Activated naive CD4-positive, alpha-beta T cell treated with anti-CD3 and anti-CD28 coated beads, Interleukin-2, amount 50 U/mL, for 72 hours (primary cell): ENCODE results near the gene KNOP1. TPM values are rescaled to one million over a fixed set of nuclear protein-coding genes. Genes with fewer than 3 reads are reported as not detected.
"Not testable (repeated sequence)": the region's sequence is repeated elsewhere in the genome, so short reads cannot be mapped to it uniquely, and the experiment has no call there.

Experiments used
- ATAC-seq, 2 donors: fragments of 150-1000 bp; cut with Tn5 transposase; 2 replicates each; pipeline ENCODE4 v1.10.0; 2021; ENCODE audit warnings: mild to moderate bottlenecking in 2 of 2, moderate library complexity in 2 of 2
- DNase-seq, 2 donors: peaks; one replicate each; pipeline ENCODE4 v3.0.0; 2021 to 2022; ENCODE audit warnings: low spot score in 2 of 2
- H3K27ac Mint-ChIP-seq, 2 donors: one replicate each; pipeline ENCODE4 v1.8.0; 2022; ENCODE audit warnings: mild to moderate bottlenecking in 2 of 2, mixed read lengths in 2 of 2
- H3K36me3 Mint-ChIP-seq, 2 donors: one replicate each; pipeline ENCODE4 v1.8.0; 2022; ENCODE audit warnings: mixed read lengths in 2 of 2
- H3K9me3 Mint-ChIP-seq, 2 donors: one replicate each; pipeline ENCODE4 v1.8.0; 2022; ENCODE audit warnings: mixed read lengths in 2 of 2
- total RNA-seq, 2 donors: library from RNA; stranded (reverse); gene quantifications; one replicate each; pipeline ENCODE4 v1.2.3, GENCODE V29; 2022

KNOP1 gene
- total RNA-seq, 2 donors from 2014 or later = 18.7 to 23.6 TPM

DNA sequence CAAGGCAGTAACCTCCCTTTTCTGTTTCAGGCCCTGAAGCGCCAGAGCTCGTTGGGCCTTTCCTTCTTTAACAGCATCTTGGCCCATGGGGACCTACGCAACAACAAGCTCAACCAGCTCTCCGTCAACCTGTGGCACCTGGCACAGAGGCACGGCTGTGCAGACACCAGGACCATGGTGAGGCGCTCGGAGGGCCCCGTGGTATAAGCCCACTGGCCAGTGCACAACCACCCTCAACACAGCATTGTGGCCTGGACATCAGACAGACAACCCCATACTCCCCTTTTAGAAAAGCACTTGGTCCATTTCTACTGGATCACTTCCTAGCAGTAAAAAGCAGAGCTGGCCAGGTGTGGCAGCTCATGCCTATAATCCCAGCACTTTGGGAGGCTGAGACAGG is 18.6 kb downstream of the KNOP1 start:
- Mint-ChIP-seq H3K9me3 (no peaks in the 10 kb centered on the region), H3K36me3 (peaks cover 21 to 50% of the 10 kb centered on the region in 2 donors), H3K27ac (peak overlapping the region in 1 of 2 donors; percentile 79)
- no peak for ATAC-seq
- no peak for DNase-seq

GRCh38 chr16:19698480-19699465 is 19.3 kb downstream of the KNOP1 start:
- Mint-ChIP-seq H3K9me3 (no peaks in the 10 kb centered on the region), H3K27ac (peak overlapping the region; percentile 37 to 79), H3K36me3 (peaks cover 21 to 43% of the 10 kb centered on the region in 2 donors)
- DNase-seq = no peak
- ATAC-seq = peak; percentile 47 to 71

GRCh38 chr16:19697756-19698318 is 20.2 kb downstream of the KNOP1 start:
- Mint-ChIP-seq H3K36me3 (peaks cover 21 to 39% of the 10 kb centered on the region in 2 donors), H3K27ac (peak overlapping the region; percentile 37 to 82), H3K9me3 (no peaks in the 10 kb centered on the region)
- DNase-seq (no peak), ATAC-seq (peak in 1 of 2 donors; percentile 45)

- DNase-seq = no peak
- no peak for ATAC-seq
- Mint-ChIP-seq H3K27ac (peak overlapping the region; percentile 82 to 88), H3K36me3 (peaks cover 21 to 44% of the 10 kb centered on the region in 2 donors), H3K9me3 (no peaks in the 10 kb centered on the region)
These were observed 21.1 kb downstream of the KNOP1 start for GRCh38 chr16:19696961-19697360.

- DNase-seq (peak in 1 of 2 donors; percentile 30), ATAC-seq (peak; percentile 30 to 52)
- H3K36me3 Mint-ChIP-seq = peaks cover 21 to 48% of the 10 kb centered on the region in 2 donors
- no peaks in the 10 kb centered on the region for H3K9me3 Mint-ChIP-seq
- H3K27ac Mint-ChIP-seq = peak overlapping the region; percentile 82 to 88
These were observed 21.7 kb downstream of the KNOP1 start for GRCh38 chr16:19696328-19696727.

GRCh38 chr16:19694989-19695388 is 23.0 kb downstream of the KNOP1 start:
- H3K36me3 Mint-ChIP-seq = peaks cover 16 to 35% of the 10 kb centered on the region in 2 donors
- ATAC-seq (no peak), DNase-seq (no peak)
- peak overlapping the region in 1 of 2 donors; percentile 82 for H3K27ac Mint-ChIP-seq
- H3K9me3 Mint-ChIP-seq = no peaks in the 10 kb centered on the region

DNA sequence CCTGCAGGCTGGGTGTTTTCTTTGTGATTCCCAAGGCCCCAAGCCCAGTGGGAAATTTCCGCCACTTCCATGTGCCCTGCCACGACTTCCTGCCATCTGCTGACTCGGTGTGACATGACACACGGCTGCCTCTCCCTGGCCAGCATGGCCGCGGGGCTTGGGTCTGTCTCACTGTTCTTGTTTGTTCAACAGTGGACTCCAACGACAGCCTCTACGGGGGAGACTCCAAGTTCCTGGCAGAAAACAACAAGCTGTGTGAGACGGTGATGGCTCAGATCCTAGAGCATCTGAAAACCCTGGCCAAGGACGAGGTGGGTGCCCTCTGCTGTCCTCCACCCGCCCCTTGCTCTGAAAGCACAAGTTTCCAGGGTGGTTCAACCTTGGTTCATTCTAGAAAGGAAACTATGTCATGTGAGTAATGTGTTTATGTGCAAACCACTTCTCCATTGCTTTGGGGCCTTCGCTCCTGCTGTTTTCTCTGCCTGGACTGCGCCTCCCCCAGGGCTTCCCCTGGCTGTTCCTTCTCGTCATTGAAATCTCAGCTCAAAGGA is 26.8 kb downstream of the KNOP1 start:
- Mint-ChIP-seq H3K9me3 (no peaks in the 10 kb centered on the region), H3K27ac (peak overlapping the region; percentile 23 to 85), H3K36me3 (peaks cover 5 to 26% of the 10 kb centered on the region in 2 donors)
- no peak for DNase-seq
- no peak for ATAC-seq

DNA sequence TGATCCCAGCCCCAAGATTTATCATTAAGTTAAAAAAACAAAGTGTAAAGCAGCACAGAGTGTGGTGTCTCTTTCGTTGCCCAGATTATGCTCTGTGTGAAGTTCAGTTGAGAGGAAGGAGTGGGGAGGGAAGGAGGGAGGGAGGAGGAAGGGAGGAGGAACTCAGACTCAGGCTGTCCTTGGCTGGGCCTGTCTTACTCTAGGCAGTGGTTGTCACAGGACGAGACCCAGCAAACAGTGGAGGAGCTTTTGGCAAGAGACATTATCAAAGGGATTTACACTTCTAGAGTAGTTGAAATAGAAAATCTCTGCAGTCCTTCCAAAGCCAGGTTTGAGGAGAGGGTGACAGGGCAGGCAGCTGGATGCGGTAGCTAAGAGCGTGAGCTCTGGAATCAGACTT is 27.8 kb downstream of the KNOP1 start:
- H3K27ac Mint-ChIP-seq = no peak overlapping the region
- peaks cover 15 to 35% of the 10 kb centered on the region in 2 donors for H3K36me3 Mint-ChIP-seq
- ATAC-seq (no peak), DNase-seq (no peak)
- H3K9me3 Mint-ChIP-seq = no peaks in the 10 kb centered on the region

DNA sequence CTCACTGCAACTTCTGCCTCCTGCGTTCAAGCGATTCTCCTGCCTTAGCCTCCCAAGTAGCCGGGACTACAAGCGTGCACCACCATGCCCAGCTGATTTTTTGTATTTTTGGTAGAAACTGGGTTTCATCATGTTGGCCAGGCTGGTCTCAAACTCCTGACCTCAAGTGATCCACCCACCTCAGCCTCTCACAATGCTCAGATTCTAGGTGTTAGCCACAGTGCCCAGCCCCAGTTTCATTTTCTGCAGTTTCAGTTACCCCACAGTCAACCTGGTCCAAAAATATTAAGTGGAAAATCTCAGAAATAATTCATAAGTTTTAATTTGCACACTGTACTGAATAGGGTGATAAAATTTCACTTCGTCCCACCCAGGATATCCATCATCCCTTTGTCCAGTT is 28.7 kb downstream of the KNOP1 start:
- DNase-seq = no peak
- ATAC-seq = peak in 1 of 2 donors; percentile 37
- H3K27ac Mint-ChIP-seq = peak overlapping the region in 1 of 2 donors; percentile 65
- peaks cover 20 to 43% of the 10 kb centered on the region in 2 donors for H3K36me3 Mint-ChIP-seq
- H3K9me3 Mint-ChIP-seq = no peaks in the 10 kb centered on the region

DNA sequence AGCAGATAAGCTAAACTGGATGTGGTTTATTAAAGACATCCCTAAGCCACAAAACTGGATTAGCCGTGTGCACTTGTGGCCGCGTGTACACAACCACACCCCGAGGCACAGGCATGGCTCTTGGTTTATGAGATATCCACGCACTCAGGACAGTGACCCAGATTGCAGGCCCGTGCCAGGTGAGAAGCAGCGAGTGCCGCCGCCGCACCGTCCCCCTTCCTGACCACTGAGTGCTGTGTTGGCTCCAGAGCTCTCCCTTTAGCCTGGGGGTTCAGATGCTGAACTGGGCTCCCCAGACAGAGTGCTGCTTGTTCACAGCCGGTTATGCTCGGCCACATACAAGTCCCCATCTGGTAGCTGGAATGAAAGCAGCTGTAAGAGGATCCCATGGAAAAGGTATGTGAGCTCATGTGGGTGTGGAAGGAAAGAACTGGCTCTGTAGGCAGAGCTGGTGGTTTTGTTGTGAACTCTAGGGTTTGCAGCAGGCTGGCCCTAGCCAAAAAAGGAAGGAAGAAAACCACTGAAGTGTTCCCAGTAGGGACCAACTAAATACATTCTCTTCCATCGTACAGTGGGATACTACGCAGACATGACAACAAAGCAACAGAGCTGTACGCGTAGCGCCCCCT is 29.5 kb downstream of the KNOP1 start:
- DNase-seq (no peak), ATAC-seq (no peak)
- Mint-ChIP-seq H3K36me3 (peaks cover 26 to 48% of the 10 kb centered on the region in 2 donors), H3K9me3 (peaks cover 0 to 2% of the 10 kb centered on the region in 2 donors), H3K27ac (peak overlapping the region; percentile 50)

- ATAC-seq = no peak
- DNase-seq = no peak
- H3K27ac Mint-ChIP-seq = no peak overlapping the region
- H3K9me3 Mint-ChIP-seq = peaks cover 0 to 5% of the 10 kb centered on the region in 2 donors
- H3K36me3 Mint-ChIP-seq = peaks cover 29 to 47% of the 10 kb centered on the region in 2 donors
These were observed 30.7 kb downstream of the KNOP1 start for GRCh38 chr16:19687279-19687678.

- no peak for DNase-seq
- H3K27ac Mint-ChIP-seq = no peak overlapping the region
- peaks cover 33 to 40% of the 10 kb centered on the region in 2 donors for H3K36me3 Mint-ChIP-seq
- no peak for ATAC-seq
- H3K9me3 Mint-ChIP-seq = peaks cover 0 to 5% of the 10 kb centered on the region in 2 donors
These were observed 32.9 kb downstream of the KNOP1 start for GRCh38 chr16:19685176-19685575.

GRCh38 chr16:19683453-19684236 is 34.4 kb downstream of the KNOP1 start:
- Mint-ChIP-seq H3K9me3 (peaks cover 0 to 5% of the 10 kb centered on the region in 2 donors), H3K27ac (no peak overlapping the region), H3K36me3 (peaks cover 33 to 40% of the 10 kb centered on the region in 2 donors)
- DNase-seq (no peak), ATAC-seq (no peak)

GRCh38 chr16:19681637-19682036 is 36.4 kb downstream of the KNOP1 start:
- peaks cover 0 to 5% of the 10 kb centered on the region in 2 donors for H3K9me3 Mint-ChIP-seq
- H3K36me3 Mint-ChIP-seq = peaks cover 30 to 32% of the 10 kb centered on the region in 2 donors
- H3K27ac Mint-ChIP-seq = no peak overlapping the region
- ATAC-seq (no peak), DNase-seq (no peak)

GRCh38 chr16:19680881-19681340 is 37.1 kb downstream of the KNOP1 start:
- H3K36me3 Mint-ChIP-seq = peaks cover 26 to 29% of the 10 kb centered on the region in 2 donors
- H3K9me3 Mint-ChIP-seq = peaks cover 0 to 5% of the 10 kb centered on the region in 2 donors
- H3K27ac Mint-ChIP-seq = peak overlapping the region in 1 of 2 donors; percentile 57
- no peak for ATAC-seq
- DNase-seq = no peak

DNA sequence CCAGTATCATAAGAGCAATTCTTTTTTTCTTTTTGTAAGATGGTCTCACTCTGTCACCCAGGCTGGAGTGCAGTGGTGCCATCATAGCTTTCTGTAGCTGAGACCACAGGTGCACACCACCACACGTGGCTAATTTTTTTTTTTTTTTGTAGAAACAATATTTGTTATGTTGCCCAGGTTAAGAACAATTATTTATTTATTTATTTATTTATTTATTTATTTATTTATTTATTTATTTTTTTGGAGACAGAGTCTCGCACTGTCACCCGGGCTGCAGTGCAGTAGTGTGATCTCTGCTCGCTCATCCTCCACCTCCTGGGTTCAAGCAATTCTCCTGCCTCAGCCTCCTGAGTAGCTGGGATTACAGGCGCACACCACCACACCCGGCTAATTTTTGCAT is 38.7 kb downstream of the KNOP1 start:
- DNase-seq, H3K9me3 Mint-ChIP-seq, H3K27ac Mint-ChIP-seq, ATAC-seq: not testable (repeated sequence)
- H3K36me3 Mint-ChIP-seq = peaks cover 13 to 24% of the 10 kb centered on the region in 2 donors
